Lung (tissue), 12 donors: ENCODE measurements around the gene CST4. TPM values are rescaled to one million over a fixed set of nuclear protein-coding genes. Genes with fewer than 3 reads are reported as not detected.

Experiments used
- ATAC-seq: fragments of 200-7000 bp; cut with Tn5 transposase; one replicate; pipeline ENCODE4 v1.9.1; 2020; ENCODE audit warnings: moderate number of reproducible peaks; ENCODE audit not compliant: insufficient read depth, low FRiP score
- DNase-seq, 3 donors: peaks; one replicate each; pipeline ENCODE4 v3.0.0-alpha.2; 2013 to 2017
- H3K27ac ChIP-seq, 2 donors: one replicate each; pipeline ENCODE4 v1.5.1; 2013; ENCODE audit warnings: mild to moderate bottlenecking in 2 of 2, moderate library complexity in 2 of 2, control low read depth in 1 of 2, inconsistent platforms in 1 of 2, low read depth in 1 of 2, low read length in 1 of 2
- H3K27me3 ChIP-seq, 3 donors: one replicate each; pipeline ENCODE4 v1.5.1; 2013; ENCODE audit warnings: low read length in 2 of 3; ENCODE audit not compliant: control insufficient read depth in 3 of 3, insufficient read depth in 3 of 3
- H3K36me3 ChIP-seq, 4 donors: one replicate each; pipeline ENCODE4 v1.5.1; 2013; ENCODE audit warnings: low read length in 4 of 4, mild to moderate bottlenecking in 1 of 4, moderate library complexity in 1 of 4; ENCODE audit not compliant: control insufficient read depth in 4 of 4, insufficient read depth in 4 of 4
- H3K4me1 ChIP-seq, 5 donors: one replicate each; pipeline ENCODE4 v1.5.1; 2013; ENCODE audit warnings: low read length in 5 of 5, mild to moderate bottlenecking in 2 of 5, moderate library complexity in 1 of 5; ENCODE audit not compliant: control insufficient read depth in 5 of 5, insufficient read depth in 5 of 5
- H3K4me3 ChIP-seq: one replicate; pipeline ENCODE4 v1.5.1; 2013; ENCODE audit warnings: mild to moderate bottlenecking, control low read depth, moderate library complexity
- H3K9ac ChIP-seq, 2 donors: one replicate each; pipeline ENCODE4 v1.5.1; 2013; ENCODE audit warnings: low read length in 2 of 2, control low read depth in 1 of 2; ENCODE audit not compliant: insufficient read depth in 1 of 2
- H3K9me3 ChIP-seq, 4 donors: one replicate each; pipeline ENCODE4 v1.5.1; 2013; ENCODE audit warnings: low read length in 3 of 4, mild to moderate bottlenecking in 1 of 4, moderate library complexity in 1 of 4; ENCODE audit not compliant: control insufficient read depth in 4 of 4, insufficient read depth in 3 of 4
- WGBS, 2 donors: extraction: QIAGEN DNeasy Blood & Tissue Kit; methylation state at CpG; one replicate each; pipeline ENCODE4 v1.1.7; 2013; 5-methylcytosine and 5-hydroxymethylcytosine counted together
- polyA plus RNA-seq, 2 donors: library from polyadenylated mRNA; stranded (reverse); fragments of 200-250 nt; gene quantifications; one replicate each; pipeline ENCODE4 v1.2.1, GENCODE V29; 2013
- total RNA-seq, 2 donors: library from RNA; depleted of rRNA in 1 of 2; stranded (reverse); fragments of >200 nt in 1 of 2; gene quantifications; one replicate each; pipeline ENCODE4 v1.2.1, GENCODE V29; 2014 to 2021
- TF ChIP-seq, protein P1 (sequence below): IDR thresholded peaks from 2 replicates; pipeline ENCODE4 v1.5.1; 2012; ENCODE audit warnings: mild to moderate bottlenecking; ENCODE audit errors: control extremely low read depth, extremely low read depth
- donor health status: control.
- donor health status: control.
- donor health status: Bipolar disorder and iron deficiency.
- donor health status: healthy.
- donor health status: DM: yes; HTN: yes; CAD: no.

CST4 gene
- total and polyA plus RNA-seq, 4 donors = not detected

DNA sequence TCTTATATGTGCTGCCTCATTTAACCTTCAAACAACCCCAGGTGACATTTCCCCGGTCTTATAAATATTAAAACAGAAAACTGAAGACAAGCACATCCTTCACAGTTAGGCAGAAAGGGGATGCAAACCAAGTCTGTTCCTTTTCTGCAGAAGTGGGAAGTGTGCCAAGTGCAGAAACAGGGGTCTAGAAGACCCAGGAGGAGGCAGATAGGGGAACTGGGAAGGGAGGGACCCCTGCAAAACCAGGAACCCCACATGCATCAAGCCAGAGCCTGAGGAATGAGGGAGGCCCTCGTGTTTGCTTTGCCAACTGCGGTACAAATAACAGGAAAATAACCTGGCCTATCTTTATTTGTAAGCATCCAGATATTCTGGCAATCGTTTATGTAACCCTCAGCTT, 34.1 kb downstream of the CST4 start:
- TF ChIP-seq, protein P1, sequence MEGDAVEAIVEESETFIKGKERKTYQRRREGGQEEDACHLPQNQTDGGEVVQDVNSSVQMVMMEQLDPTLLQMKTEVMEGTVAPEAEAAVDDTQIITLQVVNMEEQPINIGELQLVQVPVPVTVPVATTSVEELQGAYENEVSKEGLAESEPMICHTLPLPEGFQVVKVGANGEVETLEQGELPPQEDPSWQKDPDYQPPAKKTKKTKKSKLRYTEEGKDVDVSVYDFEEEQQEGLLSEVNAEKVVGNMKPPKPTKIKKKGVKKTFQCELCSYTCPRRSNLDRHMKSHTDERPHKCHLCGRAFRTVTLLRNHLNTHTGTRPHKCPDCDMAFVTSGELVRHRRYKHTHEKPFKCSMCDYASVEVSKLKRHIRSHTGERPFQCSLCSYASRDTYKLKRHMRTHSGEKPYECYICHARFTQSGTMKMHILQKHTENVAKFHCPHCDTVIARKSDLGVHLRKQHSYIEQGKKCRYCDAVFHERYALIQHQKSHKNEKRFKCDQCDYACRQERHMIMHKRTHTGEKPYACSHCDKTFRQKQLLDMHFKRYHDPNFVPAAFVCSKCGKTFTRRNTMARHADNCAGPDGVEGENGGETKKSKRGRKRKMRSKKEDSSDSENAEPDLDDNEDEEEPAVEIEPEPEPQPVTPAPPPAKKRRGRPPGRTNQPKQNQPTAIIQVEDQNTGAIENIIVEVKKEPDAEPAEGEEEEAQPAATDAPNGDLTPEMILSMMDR = no peak
- Histone ChIP-seq H3K27me3 (no peaks in the 10 kb centered on the region), H3K27ac (no peak overlapping the region), H3K9me3 (no peaks in the 10 kb centered on the region), H3K36me3 (no peaks in the 10 kb centered on the region), H3K4me1 (peaks cover 0 to 23% (median 7%) of the 10 kb centered on the region in 5 donors), H3K4me3 (no peak overlapping the region), H3K9ac (no peak overlapping the region)
- no peak for DNase-seq
- 28 to 42% methylated on average over 4 of the region's 4 CpGs for WGBS, 2 donors
- ATAC-seq = no peak

DNA sequence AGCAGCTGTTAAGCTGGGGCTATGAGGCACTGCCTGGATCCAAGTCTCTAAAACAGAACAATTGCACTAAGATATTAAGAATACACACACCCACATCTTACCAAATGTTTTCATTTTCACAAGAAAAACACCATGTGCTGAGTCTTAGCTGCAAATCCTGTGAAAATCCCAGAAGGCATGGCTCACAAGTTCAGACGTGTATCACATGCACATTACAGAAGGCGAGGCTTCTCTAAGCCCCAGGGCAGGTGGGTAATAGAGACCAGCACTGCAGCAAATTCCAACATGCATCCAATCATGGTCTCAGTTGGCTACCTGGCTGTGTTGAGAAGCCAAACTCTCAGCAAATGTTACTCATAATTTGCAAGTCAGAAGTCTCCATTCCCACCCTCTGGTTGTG, 34.8 kb downstream of the CST4 start:
- no peak overlapping the region for H3K4me3 ChIP-seq
- ATAC-seq (no peak), DNase-seq (no peak)
- TF ChIP-seq, protein P1 = no peak
- H3K27ac ChIP-seq = no peak overlapping the region
- 75 to 84% methylated on average over 2 of the region's 2 CpGs for WGBS, 2 donors
- H3K9me3 ChIP-seq = no peaks in the 10 kb centered on the region
- H3K4me1 ChIP-seq = peaks cover 0 to 18% (median 7%) of the 10 kb centered on the region in 5 donors
- H3K9ac ChIP-seq = no peak overlapping the region
- no peaks in the 10 kb centered on the region for H3K27me3 ChIP-seq
- no peaks in the 10 kb centered on the region for H3K36me3 ChIP-seq

DNA sequence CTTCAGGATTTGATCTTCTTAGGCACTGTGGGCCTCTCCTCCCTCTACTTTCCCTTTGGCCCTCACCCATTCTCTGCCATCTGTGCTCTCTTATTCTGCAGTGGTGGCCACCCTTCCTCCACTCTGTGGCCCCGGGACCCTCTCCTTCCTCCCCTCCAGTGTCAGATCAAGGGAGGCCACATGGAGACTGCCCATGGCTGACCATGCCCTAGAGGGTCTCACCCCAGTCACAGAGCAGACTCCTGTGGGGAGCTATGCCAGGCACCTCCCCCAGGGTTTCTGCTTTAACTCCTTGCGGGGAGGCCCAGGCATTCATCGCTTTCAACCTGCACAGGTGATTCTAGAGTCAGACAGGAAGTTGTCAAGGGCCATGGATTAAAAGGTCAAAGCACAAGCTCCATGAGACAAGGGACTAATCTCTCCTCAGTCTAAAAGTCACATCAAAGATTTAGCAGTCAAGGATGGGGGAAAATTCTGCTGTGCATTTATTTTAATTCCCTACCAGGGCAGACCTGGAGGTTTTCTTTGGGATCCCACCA, 35.4 kb downstream of the CST4 start:
- Histone ChIP-seq H3K9ac (no peak overlapping the region), H3K4me3 (no peak overlapping the region), H3K4me1 (peaks cover 0 to 18% (median 7%) of the 10 kb centered on the region in 5 donors), H3K27ac (no peak overlapping the region), H3K36me3 (no peaks in the 10 kb centered on the region), H3K9me3 (no peaks in the 10 kb centered on the region), H3K27me3 (no peaks in the 10 kb centered on the region)
- no peak for ATAC-seq
- DNase-seq = no peak
- WGBS, 2 donors = 89 to 95% methylated on average over 3 of the region's 3 CpGs
- TF ChIP-seq, protein P1 = no peak

DNA sequence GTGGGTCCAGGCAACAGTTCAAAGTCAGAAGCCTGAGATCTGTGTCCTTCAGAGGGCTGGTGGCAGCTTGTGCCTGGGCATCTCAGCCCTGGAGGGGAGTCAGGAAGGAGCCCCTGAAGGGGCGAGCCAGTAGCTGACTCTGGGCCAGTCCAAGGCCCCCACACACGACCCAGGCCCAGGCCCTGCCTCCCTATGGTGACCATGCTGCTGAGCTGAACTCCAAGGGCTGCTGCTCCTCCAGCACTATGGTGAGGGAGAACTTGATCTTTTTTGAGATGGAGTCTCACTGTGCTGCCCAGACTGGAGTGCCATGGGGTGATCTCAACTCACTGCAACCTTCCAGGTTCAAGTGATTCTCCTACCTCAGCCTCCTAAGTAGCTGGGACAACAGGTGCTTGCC, 35.9 kb downstream of the CST4 start:
- ATAC-seq (no peak), DNase-seq (no peak)
- TF ChIP-seq, protein P1 = no peak

More for the DNA sequence above, 35.9 kb downstream of the CST4 start:
- no peak overlapping the region for H3K27ac ChIP-seq
- H3K27me3 ChIP-seq = no peaks in the 10 kb centered on the region
- H3K9ac ChIP-seq = no peak overlapping the region
- H3K9me3 ChIP-seq = no peaks in the 10 kb centered on the region
- WGBS, 2 donors = 87 to 89% methylated on average over 2 of the region's 2 CpGs
- H3K4me1 ChIP-seq = peaks cover 0 to 18% (median 7%) of the 10 kb centered on the region in 5 donors
- H3K4me3 ChIP-seq = no peak overlapping the region
- no peaks in the 10 kb centered on the region for H3K36me3 ChIP-seq
